GM21390 (cell line): ENCODE results near the gene ZNF831.

Experiments used
- ATAC-seq: cut with Tn5 transposase; IDR thresholded peaks from one replicate; pipeline ENCODE4 v1.9.1; 2021; ENCODE audit not compliant: unreplicated experiment

The ZNF831 gene

GRCh38 chr20:59139998-59140397 lies 23.6 kb upstream of the ZNF831 start:
- no peak for ATAC-seq

- no peak for ATAC-seq
Observed at GRCh38 chr20:59141818-59142581, 21.6 kb upstream of the ZNF831 start.

GRCh38 chr20:59143326-59143725 lies 20.3 kb upstream of the ZNF831 start:
- ATAC-seq: no peak

- ATAC-seq: no peak
Observed at GRCh38 chr20:59144179-59144830, 19.3 kb upstream of the ZNF831 start.

- ATAC-seq: no peak
Observed at GRCh38 chr20:59144831-59145196, 18.8 kb upstream of the ZNF831 start.

GRCh38 chr20:59145247-59145923 lies 18.2 kb upstream of the ZNF831 start:
- ATAC-seq: no peak

GRCh38 chr20:59145924-59146779 lies 17.5 kb upstream of the ZNF831 start:
- ATAC-seq: no peak

GRCh38 chr20:59146780-59147565 lies 16.6 kb upstream of the ZNF831 start:
- ATAC-seq: no peak

GRCh38 chr20:59147586-59147985 lies 16.0 kb upstream of the ZNF831 start:
- no peak for ATAC-seq

- ATAC-seq: no peak
Observed at GRCh38 chr20:59148701-59149493, 14.7 kb upstream of the ZNF831 start.

- ATAC-seq: no peak
Observed at GRCh38 chr20:59149678-59150504, 13.7 kb upstream of the ZNF831 start.

- no peak for ATAC-seq
Observed at GRCh38 chr20:59150821-59151251, 12.8 kb upstream of the ZNF831 start.

- ATAC-seq: no peak
Observed at GRCh38 chr20:59151391-59151790, 12.2 kb upstream of the ZNF831 start.

GRCh38 chr20:59151820-59152219 lies 11.8 kb upstream of the ZNF831 start:
- no peak for ATAC-seq

- ATAC-seq: no peak
Observed at GRCh38 chr20:59152559-59153354, 10.9 kb upstream of the ZNF831 start.

- ATAC-seq: no peak
Observed at GRCh38 chr20:59153355-59153681, 10.3 kb upstream of the ZNF831 start.

GRCh38 chr20:59153832-59154231 lies 9.8 kb upstream of the ZNF831 start:
- no peak for ATAC-seq
